DMS114 treated with DMSO at 0.1 percent for 48 hours (cell line): ENCODE data around the gene ATXN1.

ENCODE experiments used
- DNase-seq: peaks from one replicate; lab custom pipeline; 2025; ENCODE audit not compliant: unreplicated experiment; lab: John Stamatoyannopoulos, UW

Gene ATXN1

DNA sequence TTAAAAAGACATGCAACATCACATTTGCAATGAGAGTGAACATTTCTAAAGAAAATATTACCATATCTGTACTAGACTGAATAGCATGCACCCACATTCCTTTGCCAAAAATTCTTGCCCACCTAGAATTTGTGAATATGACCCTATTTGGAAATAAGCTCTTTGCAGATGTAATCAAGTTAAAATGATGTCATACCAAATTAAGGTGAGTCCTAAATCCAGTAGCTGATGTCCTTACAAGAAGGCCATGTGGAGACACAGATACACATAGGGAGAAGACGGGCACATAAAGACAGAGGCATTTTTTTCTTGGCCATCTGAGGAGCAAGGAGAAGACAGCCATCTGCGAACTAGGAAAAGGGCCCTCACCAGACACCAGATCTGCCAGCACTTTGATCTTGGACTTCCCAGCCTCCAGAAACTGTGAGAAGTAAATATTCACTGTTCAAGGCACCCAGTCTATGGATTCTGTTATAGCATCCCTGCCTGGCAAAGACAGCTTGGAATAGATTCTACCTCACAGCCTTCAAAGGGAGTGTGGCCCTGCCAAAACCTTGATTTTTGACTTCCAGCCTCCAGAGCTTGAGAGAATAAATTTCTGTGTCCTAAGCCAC lies 22.8 kb upstream of the ATXN1 start:
- no peak for DNase-seq

DNA sequence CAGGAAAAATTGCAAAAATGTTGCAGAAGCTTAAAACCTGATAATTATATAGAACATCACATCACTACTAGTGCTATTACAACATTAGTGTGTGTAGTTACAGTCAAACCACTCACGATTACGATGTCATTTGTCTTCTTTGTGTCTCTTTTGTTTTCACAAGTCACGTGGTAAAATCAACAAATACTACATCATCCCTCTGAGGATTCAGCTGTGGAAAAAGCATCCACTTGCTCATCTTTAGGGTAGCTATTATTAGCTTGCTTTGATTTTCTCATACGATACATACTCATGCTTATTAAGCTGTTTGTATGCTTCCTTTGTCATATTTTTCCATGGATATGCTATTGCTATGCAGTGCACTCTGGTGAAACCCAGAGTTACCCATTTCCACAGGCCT lies 22.2 kb upstream of the ATXN1 start:
- no peak for DNase-seq

DNA sequence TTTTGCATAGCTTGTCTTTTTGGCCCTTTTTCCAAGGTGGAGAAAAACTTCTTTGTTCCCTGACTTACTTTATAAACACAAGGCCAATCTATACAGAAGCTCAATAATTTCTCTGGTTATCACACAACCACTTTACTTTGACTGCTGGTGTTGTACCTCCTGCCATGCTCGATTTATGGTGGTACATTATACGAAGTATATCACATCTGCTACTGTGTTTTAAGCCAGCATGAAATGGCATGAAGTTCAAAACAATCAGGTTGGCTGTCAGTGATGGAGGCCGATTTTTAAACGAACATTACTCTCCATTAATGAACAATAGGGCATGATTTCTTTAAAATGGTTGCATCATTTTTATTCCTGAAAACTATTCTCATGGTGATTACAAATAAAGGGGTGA lies 21.0 kb upstream of the ATXN1 start:
- no peak for DNase-seq

DNA sequence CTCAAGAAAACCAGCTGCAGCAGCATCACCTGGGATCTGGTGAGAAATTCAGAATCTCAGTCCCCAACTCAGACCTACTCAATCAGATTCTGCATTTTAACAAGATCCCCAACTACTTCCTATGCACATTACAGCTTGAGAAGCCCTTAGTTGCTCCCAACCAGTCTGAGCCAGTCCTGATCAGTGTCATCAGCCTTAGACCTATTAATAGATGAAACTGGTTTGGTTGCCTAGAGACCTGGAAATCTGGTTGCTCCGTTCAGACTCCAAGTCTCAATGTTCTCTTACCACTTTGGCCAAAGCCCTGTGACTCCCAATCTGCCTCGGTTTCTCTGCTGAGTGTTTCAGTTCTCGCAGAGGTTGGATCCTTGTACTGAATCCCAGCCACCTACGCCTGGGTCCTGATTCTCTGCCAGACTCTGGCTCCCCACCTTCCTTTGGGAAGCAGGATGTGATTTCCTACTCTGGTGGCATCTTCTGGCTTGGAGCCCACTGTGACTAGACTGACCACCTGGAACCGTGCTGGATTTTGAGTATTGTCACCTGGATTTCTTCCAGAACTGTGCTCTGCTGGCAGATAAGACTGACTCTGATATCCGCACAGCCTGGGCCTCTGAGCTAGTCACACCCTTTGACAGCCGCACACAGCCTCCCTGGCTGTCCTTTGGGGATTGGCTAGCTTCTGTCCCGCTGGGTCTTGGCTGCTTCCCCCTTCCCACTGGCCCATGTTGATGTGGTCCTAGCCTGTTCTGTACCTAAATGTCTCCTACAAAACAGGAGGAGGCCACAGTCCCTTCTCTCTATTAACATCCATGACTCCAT lies 20.3 kb upstream of the ATXN1 start:
- no peak for DNase-seq

DNA sequence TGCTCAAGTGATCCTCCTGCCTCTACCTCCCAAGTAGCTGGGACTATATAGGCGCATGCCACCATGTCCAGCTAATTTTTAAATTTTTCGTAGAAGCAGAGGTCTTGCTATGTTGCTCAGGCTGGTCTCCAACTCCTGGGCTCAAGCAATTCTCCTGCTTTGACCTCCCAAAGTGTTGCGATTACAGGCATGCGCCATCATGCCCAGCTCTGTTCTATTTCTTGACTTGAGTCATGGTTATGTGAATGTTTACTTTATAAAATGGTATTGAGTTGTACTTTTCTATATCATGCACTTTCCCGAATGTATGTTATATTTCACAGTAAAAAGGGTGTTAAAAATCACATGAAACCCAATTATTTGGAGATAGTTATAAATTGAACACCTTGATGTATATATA lies 17.3 kb upstream of the ATXN1 start:
- DNase-seq = no peak

DNA sequence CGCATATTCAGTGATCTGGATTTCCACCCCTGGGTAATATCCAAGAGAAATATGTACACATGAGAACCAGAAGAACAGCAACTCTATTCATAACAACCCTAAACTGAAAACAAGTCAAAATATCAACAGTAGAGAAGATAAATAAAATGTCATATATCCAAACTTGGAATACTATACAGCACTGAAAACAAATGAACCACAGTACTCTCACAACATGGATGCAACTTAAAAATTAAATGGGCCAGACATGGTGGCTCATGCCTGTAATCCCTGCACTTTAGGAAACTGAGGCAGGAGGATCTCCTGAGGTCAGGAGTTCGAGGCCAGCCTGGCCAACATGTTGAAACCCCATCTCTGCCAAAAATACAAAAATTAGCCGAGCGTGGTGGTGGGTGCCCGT lies 16.5 kb upstream of the ATXN1 start:
- DNase-seq = no peak

DNA sequence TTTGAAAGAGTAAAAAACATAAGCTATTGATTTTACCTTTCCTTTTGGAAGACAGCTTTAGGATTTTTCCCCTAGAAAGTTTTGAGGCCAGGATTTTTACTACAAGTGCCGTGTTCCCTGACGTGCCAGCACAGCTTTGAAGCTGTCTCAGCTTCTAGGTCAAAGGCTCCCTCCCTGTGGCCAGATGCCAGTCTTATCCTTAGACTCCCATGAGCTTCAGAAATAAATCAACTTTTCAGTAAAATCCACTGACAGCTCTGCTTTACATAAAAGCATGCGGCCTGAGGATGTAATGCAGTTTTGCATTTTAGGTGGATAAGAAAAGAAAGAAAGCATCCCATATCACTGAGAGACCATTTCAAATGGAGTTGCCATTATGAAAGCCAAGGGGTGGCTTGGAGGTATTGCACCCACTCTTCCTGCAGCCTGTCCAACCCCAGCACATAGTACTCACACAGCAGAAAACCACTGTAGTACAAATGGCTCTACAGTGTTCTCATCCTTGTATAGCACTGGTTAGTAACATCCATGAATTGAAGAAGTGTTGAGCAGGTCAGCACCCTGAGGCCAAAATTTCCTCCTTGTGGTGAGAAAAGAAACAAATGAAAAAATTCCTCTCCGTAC lies 15.2 kb upstream of the ATXN1 start:
- no peak for DNase-seq

DNA sequence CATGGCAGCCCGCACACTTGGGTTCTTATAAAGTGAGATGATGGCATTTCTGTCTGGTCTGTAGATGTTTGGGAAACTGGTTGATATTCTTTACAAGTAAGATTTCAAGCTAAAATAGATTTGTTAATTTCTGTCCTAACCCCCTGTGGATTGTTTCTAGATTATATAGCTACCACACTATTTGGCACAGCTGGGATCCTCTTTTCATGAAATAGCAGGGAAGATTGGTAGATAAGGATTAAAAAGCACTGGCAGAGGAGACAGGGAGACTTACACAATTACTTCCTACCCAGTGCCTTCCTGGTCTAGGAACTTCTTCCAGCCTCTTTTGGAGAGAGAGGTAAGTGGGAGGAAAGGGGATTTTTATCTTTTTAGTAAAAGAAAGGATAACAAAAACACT lies 13.2 kb upstream of the ATXN1 start:
- DNase-seq = no peak

DNA sequence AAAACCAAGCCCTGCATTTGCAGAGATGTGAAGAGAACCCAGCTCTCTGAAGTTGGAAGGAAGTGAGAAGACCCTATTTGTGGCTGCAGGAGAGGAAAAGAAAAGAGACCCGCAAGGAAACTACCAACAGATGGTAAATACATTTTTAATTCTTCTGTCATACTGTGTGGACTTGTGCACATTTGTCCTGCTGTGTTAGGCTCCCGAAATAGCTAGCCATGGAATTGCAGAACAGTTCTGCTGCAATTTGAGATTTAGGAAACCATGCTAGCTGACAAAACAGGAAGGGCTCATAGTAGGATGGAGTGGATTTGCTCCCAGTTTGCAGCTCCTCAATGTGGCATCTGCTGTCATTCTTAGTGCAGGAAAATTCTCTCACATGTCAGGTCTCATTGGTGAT lies 12.1 kb upstream of the ATXN1 start:
- DNase-seq = no peak

DNA sequence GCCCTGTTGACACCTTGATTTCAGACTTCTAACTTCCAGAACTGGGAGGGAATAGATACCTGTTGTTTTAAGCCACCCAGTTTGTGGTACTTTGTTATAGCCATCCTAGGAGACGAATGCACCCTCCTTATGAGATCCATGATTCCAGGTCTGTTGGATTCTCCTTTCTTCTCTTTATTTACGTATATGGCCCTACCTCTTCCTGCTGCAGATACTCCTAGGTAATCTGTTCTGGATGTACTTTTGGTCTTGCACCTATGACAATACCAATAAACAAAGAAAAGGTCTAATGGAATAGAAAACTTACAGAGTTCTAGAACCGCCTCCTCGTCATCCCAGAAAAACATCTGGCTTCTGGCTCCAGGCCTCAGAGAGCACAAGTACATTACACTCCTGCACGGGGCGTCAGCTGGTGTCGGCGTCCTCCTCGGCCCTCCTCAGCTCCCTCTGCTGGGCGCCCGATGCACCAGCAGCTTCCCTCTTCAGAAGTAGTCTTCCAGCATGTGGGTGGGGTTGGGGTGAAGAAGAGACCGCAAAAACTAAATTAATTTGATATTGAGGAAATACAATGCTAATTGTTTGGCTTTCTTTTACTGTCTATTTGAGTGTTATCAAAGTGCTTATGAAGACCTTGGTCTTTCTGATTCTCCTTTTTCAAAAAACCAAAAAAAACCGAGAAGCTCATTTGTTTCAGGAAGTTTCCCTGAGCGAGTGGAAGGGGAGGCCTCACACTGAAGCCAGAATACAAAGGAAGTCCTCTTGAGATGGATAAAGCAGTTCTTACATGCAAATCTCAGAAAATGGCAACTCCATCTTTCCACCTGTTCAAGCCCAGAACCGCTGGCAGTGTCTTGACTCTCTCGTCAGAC lies 9.7 kb upstream of the ATXN1 start:
- peak; percentile 67 for DNase-seq

DNA sequence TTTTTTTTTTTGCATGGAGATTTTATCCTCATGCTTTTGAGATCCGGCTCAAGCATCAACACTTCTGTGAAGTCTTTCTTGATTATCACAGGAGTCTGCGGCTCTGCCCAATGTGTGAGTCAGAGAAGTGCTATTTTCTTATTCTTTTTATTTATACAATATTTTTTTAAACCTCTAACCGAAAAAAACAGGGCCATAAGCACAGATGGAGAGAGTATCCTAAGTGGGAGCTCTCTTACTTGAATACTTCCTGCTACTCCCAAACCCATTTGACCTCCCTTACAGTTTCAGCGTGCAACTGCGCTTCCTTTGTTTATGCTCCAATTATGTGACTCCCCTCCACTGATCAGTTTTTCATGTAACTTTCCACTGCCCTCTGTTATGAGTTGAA lies 8.7 kb upstream of the ATXN1 start:
- DNase-seq = no peak

DNA sequence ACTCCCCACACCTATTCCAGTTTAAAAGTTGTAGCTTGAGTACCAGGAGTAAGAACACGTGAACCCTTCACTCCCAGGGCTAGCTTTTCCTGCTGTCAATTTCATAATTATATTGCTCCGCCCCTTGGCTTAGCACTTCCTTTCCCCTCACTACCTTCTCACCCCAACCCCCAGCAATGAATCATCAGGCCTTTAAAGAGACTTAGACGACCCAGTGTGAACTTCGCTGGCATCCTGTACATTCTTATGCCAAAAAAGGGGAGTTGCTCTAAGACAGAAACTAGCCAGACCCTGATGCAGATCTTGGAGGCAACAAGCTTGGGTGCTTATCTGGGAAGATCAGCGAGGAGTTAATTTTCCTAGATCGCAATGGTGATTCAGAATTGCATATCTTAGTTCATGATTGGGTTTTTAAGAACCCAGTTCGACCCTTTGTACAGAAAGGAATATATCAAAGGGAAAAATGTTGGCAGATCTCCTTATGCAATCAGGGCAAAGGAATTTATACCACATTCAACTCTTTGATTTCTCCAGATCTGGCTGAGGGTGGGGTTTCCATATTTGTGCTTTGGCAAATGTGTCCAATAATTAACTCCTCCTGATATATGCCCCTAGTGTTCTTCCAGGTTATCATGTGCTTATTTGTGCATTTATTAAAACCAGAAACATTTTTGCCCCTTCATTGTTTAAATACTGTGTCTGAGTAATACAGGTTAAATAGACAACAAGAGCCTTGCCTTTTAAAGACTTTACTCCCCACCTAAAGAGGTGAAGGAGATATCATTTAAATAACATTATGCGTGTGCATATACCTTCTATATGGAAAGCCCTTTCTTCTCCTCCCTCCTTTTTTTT lies 8.1 kb upstream of the ATXN1 start:
- no peak for DNase-seq

DNA sequence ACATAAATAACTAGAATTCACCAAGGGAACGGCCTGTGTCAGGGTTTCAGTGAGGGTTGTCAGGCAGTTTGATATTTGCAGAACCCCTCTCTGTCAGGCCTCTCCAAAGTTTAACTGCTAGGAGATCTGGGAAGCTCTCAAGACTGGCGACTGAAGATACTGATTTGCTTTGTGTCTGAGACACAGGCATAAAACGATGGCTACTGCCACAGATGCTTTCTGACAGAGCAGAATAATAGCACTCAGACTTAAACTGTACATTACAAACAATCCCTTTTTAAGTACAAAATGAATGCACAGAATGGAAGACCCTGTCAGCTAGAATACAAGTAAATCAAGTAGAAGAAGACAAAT lies 7.2 kb upstream of the ATXN1 start:
- DNase-seq = no peak

DNA sequence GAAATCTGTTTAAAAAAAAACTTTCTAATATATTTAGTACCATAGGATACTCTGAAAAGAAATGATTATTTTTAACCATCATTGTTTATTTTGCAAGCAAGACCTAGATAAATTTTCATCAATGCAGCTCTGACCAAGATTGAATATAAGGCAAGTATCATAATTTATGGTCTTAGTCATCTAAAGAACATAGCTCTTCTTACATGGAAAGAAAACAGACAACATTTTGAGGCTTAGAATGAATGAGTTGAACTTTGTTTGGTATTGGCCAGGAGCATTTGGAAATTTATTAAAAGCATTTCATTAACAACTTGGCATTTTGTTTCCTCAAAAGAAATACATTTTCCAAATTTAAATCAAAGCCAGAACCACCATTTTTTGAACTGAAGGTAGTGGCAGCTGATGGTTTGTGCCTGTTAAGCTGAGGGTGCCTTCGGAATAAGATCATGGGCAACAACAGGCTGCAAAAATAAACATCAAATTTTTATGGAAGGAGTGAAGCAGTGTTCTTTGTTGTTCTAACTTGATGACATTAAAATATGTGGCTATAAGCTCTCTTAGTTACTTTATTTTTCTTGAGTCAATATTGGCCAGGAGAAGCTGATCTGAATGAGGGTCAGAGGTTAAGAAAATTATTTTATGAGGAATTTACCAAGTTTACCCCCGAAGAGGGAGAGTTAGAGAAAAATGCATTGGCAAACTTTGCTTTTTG lies 6.7 kb upstream of the ATXN1 start:
- DNase-seq = no peak

DNA sequence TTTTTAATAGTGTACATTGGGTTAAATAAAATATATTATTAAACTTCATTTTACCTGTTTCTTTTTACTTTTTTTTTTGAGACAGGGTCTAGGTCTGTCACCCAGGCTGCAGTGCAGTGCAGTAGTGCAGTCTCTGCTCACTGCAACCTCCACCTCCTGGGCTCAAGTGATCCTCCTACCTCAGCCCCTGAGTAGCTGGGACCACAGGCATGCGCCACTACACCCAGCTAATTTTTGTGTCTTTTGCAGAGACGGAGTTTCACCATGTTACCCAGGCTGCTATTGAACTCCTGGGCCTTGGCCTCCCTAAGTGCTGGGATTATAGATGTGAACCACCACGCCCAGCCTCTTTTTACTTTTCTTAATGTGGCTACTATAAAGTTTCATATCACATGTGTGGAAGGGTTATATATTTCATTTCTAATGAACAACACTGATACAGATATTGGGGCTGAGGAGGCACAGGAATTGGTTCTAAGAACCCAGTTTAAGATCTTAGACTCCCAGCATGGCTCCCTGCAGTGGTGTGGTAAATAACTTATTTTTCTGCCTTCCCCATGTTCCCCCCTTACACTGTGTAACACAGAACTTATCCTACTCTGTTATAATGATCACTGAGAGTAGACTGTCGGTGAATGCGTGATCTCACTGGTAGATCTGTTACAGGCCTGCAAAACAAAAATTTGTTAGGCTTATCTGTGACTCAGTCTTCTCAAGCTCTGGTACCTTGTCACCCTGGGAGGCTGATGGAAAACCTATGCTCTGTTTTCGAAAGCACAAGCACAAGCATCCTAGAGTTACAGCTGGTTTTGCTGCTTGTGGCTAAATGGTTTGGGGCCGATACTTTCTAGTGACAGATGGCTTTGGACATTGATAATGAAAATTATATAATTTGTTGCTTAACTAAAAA lies 5.8 kb upstream of the ATXN1 start:
- no peak for DNase-seq

DNA sequence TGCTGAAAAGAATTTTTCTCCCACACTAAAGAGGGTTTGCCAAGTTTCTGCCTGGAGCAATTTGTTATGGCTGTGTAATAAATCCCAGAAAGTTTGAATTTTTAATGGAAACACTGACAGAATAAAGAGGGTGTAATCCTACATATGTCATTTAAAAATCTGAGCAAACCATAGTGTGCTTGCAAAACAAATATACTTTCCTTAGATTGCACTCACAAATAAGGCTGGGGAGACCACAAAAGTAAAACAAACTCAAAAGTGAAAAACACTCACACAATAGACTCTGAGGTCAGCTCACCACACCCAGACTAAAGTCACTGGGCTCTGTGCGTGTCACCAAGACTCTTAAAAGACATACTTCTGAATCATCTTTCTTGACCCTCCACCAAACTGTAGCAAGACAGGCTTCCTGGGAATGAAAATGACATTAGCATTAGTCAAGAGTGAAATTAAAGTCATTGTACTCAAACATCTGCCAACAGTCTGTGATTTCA lies 4.8 kb upstream of the ATXN1 start:
- no peak for DNase-seq

DNA sequence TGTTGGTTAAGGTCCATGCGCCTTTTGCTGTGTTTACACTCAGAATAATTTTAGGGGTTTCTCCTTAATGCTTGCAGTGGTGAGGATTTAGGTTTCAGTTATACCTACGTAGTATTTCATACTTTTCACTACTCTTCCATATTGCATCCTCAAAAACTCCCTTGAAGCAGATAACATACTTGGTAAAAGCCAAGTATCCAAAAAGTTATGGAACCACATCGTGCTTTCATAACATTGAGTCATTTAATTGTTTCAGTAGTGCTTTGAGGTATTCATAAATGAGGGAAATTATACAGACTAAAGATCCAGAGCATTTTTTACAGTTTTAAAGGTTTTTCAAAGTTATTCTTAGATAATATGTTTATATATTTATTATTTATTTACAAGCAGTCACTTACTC lies 4.0 kb upstream of the ATXN1 start:
- DNase-seq = no peak

DNA sequence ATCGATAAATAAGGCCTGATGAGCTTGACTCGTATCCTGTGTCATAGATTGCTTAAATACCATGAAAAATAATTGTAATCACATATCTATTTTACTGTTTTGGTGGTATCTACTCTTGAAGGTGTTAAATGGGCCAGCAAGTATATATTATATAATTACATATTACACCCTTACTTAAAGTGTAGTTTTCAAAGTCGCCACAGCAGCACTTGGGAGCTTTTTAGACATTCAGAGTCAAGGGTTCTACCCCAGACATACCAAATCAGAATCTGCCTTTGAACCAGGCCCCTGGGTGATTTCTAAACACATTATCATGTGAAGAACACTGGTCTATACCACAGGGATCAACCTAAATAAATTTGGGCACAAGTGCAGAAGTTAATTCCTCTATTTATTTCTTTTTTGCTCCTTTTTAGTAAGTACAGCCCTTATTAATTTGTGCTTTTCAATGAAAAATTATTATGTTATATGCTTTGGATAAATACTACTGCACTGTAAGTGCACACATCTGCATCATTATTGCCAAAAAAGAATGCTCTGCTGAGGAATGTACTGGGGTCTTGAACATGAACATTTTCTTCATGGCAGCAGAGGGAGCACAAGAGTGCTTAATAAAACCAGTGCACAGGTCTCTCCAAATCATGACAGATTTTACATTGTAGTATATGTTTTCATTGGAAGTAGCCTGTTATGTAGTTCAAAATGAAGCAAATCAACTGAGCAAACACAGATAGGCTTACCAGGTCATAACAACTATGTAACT lies 3.1 kb upstream of the ATXN1 start:
- DNase-seq = peak; percentile 56
